ENCODE results near the gene TIAL1.

TIAL1 gene

GRCh38 chr10:119525116-119525515 lies 71.6 kb downstream of the TIAL1 start:
- ATAC-seq = no peak

GRCh38 chr10:119524720-119525070 lies 72.1 kb downstream of the TIAL1 start:
- ATAC-seq = no peak
- TF ChIP-seq RARB (CRISPR knock-in tag; IDR thresholded peaks at IDR 0.05) = no peak
- TF ChIP-seq TSHZ2 (CRISPR knock-in tag; IDR thresholded peaks at IDR 0.05) = no peak
- no peak for TF ChIP-seq ZFP30 (CRISPR knock-in tag; IDR thresholded peaks at IDR 0.05)
- TF ChIP-seq SNAI2 (CRISPR knock-in tag; IDR thresholded peaks at IDR 0.05) = no peak
- no peak for TF ChIP-seq ESRRG (CRISPR knock-in tag; IDR thresholded peaks at IDR 0.05)
- no peak for TF ChIP-seq CSDC2 (CRISPR knock-in tag; IDR thresholded peaks at IDR 0.05)
- TF ChIP-seq ZNF565 (CRISPR knock-in tag; conservative IDR thresholded peaks at IDR 0.05; ENCODE audit: low read depth) = no peak
- no peak for TF ChIP-seq CREB5 (CRISPR knock-in tag; IDR thresholded peaks at IDR 0.05; ENCODE audit: low read depth)

More at GRCh38 chr10:119525116-119525515, 71.6 kb downstream of the TIAL1 start:
- TF ChIP-seq GLIS3 (CRISPR knock-in tag; IDR thresholded peaks at IDR 0.05) (no peak), SNAI2 (CRISPR knock-in tag; IDR thresholded peaks at IDR 0.05) (no peak), RARB (CRISPR knock-in tag; IDR thresholded peaks at IDR 0.05) (no peak), OSR1 (CRISPR knock-in tag; IDR thresholded peaks at IDR 0.05) (no peak), CREB5 (CRISPR knock-in tag; IDR thresholded peaks at IDR 0.05; ENCODE audit: low read depth) (no peak), ESRRG (CRISPR knock-in tag; IDR thresholded peaks at IDR 0.05) (no peak), BACH2 (CRISPR knock-in tag; IDR thresholded peaks at IDR 0.05; ENCODE audit: borderline replicate concordance) (no peak), ZFP3 (CRISPR knock-in tag; IDR thresholded peaks at IDR 0.05) (no peak), ZNF70 (CRISPR knock-in tag; IDR thresholded peaks at IDR 0.05) (no peak), ARNTL (CRISPR knock-in tag; IDR thresholded peaks at IDR 0.05; ENCODE audit: borderline replicate concordance, low read depth) (no peak), ZNF8 (CRISPR knock-in tag; IDR thresholded peaks at IDR 0.05) (no peak), POU6F1 (CRISPR knock-in tag; IDR thresholded peaks at IDR 0.05; ENCODE audit: borderline replicate concordance, low read depth) (no peak), TOX (CRISPR knock-in tag; IDR thresholded peaks at IDR 0.05; ENCODE audit: borderline replicate concordance) (no peak), ZNF565 (CRISPR knock-in tag; conservative IDR thresholded peaks at IDR 0.05; ENCODE audit: low read depth) (no peak), CSDC2 (CRISPR knock-in tag; IDR thresholded peaks at IDR 0.05) (no peak), ZC3H10 (CRISPR knock-in tag; IDR thresholded peaks at IDR 0.05) (no peak)

- ATAC-seq = no peak
- TF ChIP-seq ARNTL (CRISPR knock-in tag; IDR thresholded peaks at IDR 0.05; ENCODE audit: borderline replicate concordance, low read depth) = no peak
- TF ChIP-seq ISL1 (CRISPR knock-in tag; IDR thresholded peaks at IDR 0.05) = no peak
- no peak for TF ChIP-seq ZNF8 (CRISPR knock-in tag; IDR thresholded peaks at IDR 0.05)
- TF ChIP-seq ZFP3 (CRISPR knock-in tag; IDR thresholded peaks at IDR 0.05) = no peak
- TF ChIP-seq PATZ1 (CRISPR knock-in tag; IDR thresholded peaks at IDR 0.05; ENCODE audit: borderline replicate concordance) = no peak
- TF ChIP-seq ZNF565 (CRISPR knock-in tag; conservative IDR thresholded peaks at IDR 0.05; ENCODE audit: low read depth) = no peak
- TF ChIP-seq CREB5 (CRISPR knock-in tag; IDR thresholded peaks at IDR 0.05; ENCODE audit: low read depth) = no peak
- no peak for TF ChIP-seq ESRRG (CRISPR knock-in tag; IDR thresholded peaks at IDR 0.05)
- TF ChIP-seq CSDC2 (CRISPR knock-in tag; IDR thresholded peaks at IDR 0.05) = no peak
- no peak for TF ChIP-seq PPARA (CRISPR knock-in tag; IDR thresholded peaks at IDR 0.05; ENCODE audit: borderline replicate concordance)
- TF ChIP-seq TOX (CRISPR knock-in tag; IDR thresholded peaks at IDR 0.05; ENCODE audit: borderline replicate concordance) = no peak
Observed at GRCh38 chr10:119523895-119524719, 72.7 kb downstream of the TIAL1 start.

Measured in SK-N-SH treated with all-trans-retinoic acid at 6 μM for 48 hours (cell line).